HG03342 (cell line): Measurements from ENCODE around the gene TMEFF2.

Experiments
- ATAC-seq: cut with Tn5 transposase; IDR thresholded peaks from one replicate; pipeline ENCODE4 v1.9.1; 2021; ENCODE audit warnings: mild to moderate bottlenecking, moderate library complexity; ENCODE audit not compliant: unreplicated experiment

TMEFF2 gene

GRCh38 chr2:192194866-192195547 is at the start of gene TMEFF2:
Gene TMEFF2 (minus strand): TSS chr2:192194933. CDS start chr2:192194524, 409 bp downstream.
- ATAC-seq = peak; percentile 56

- ATAC-seq = no peak
Measured at GRCh38 chr2:192243488-192243887, 48.8 kb upstream of the TMEFF2 start.

GRCh38 chr2:192236136-192236535 is 41.4 kb upstream of the TMEFF2 start:
- ATAC-seq = no peak

GRCh38 chr2:192230889-192231453 is 36.2 kb upstream of the TMEFF2 start:
- no peak for ATAC-seq

- ATAC-seq = no peak
Measured at GRCh38 chr2:192228685-192229084, 34.0 kb upstream of the TMEFF2 start.

GRCh38 chr2:192218970-192219369 is 24.2 kb upstream of the TMEFF2 start:
- no peak for ATAC-seq

GRCh38 chr2:192218377-192218776 is 23.6 kb upstream of the TMEFF2 start:
- ATAC-seq = no peak

GRCh38 chr2:192216336-192216735 is 21.6 kb upstream of the TMEFF2 start:
- no peak for ATAC-seq

GRCh38 chr2:192215096-192215877 is 20.6 kb upstream of the TMEFF2 start:
- ATAC-seq = no peak

GRCh38 chr2:192208848-192209247 is 14.1 kb upstream of the TMEFF2 start:
- no peak for ATAC-seq

- ATAC-seq = no peak
Measured at GRCh38 chr2:192206399-192206798, 11.7 kb upstream of the TMEFF2 start.

GRCh38 chr2:192203876-192204275 is 9.1 kb upstream of the TMEFF2 start:
- ATAC-seq = no peak

- ATAC-seq = no peak
Measured at GRCh38 chr2:192202373-192202772, 7.6 kb upstream of the TMEFF2 start.

GRCh38 chr2:192201116-192201515 is 6.4 kb upstream of the TMEFF2 start:
- ATAC-seq = no peak

GRCh38 chr2:192197357-192197756 is 2.6 kb upstream of the TMEFF2 start:
- ATAC-seq = no peak

GRCh38 chr2:192196421-192197194 is 1.9 kb upstream of the TMEFF2 start:
- ATAC-seq = no peak

- no peak for ATAC-seq
Measured at GRCh38 chr2:192195548-192196418, 1.1 kb upstream of the TMEFF2 start.

- ATAC-seq = peak; percentile 24
Measured at GRCh38 chr2:192194265-192194865, 368 bp downstream of the TMEFF2 start.

- ATAC-seq = no peak
Measured at GRCh38 chr2:192190474-192190873, 4.3 kb downstream of the TMEFF2 start.

GRCh38 chr2:192186806-192187205 is 7.9 kb downstream of the TMEFF2 start:
- no peak for ATAC-seq
